ENCODE measurements around the gene TINCR.

- TF ChIP-seq ZC3H10 (CRISPR knock-in tag; IDR thresholded peaks at IDR 0.05) (no peak), PATZ1 (CRISPR knock-in tag; IDR thresholded peaks at IDR 0.05; ENCODE audit: borderline replicate concordance) (no peak)
Observed at GRCh38 chr19:5563008-5563431, 4.7 kb downstream of the TINCR start.
